GM12892 (cell line): ENCODE measurements around the gene DIAPH1.

Source experiments
- POLR2A ChIP-seq: IDR thresholded peaks from 2 replicates; pipeline ENCODE4 v1.6.1; 2011; ENCODE audit warnings: low read depth, low read length, control low read depth
- TAF1 ChIP-seq: IDR thresholded peaks from 2 replicates; pipeline ENCODE4 v1.6.1; 2011; ENCODE audit warnings: low read depth, mild to moderate bottlenecking, control low read depth, low read length, borderline replicate concordance

- peak; percentile 48; the same call in 1 of the 2 replicates for TF ChIP-seq POLR2A
- no peak for TF ChIP-seq TAF1
Measured at GRCh38 chr5:141507387-141508091, 111.3 kb downstream of the DIAPH1 start.
